Karpas-422 (cell line): ENCODE measurements around the gene KRTAP2-2. TPM values are rescaled to one million over a fixed set of nuclear protein-coding genes. Genes with fewer than 3 reads are reported as not detected.
"Not testable (repeated sequence)": the region's sequence is repeated elsewhere in the genome, so short reads cannot be mapped to it uniquely, and the experiment has no call there.

Experiments used
- DNase-seq: peaks from one replicate; pipeline ENCODE4 v3.0.0-alpha.2; 2015
- H2AFZ ChIP-seq: fragments of 200-600 bp; sonication (generic); 2 replicates; pipeline ENCODE4 v1.6.1; 2014; ENCODE audit warnings: antibody characterized with exemption, low read length, mixed read lengths
- H3K27ac ChIP-seq: fragments of 200-600 bp; sonication (generic); 2 replicates; pipeline ENCODE4 v1.5.1; 2014; ENCODE audit warnings: mild to moderate bottlenecking, low read length, moderate library complexity
- H3K27me3 ChIP-seq: fragments of 200-600 bp; sonication (generic); 2 replicates; pipeline ENCODE4 v1.6.1; 2014; ENCODE audit warnings: low read length, mixed read lengths
- H3K36me3 ChIP-seq: fragments of 200-600 bp; sonication (generic); 2 replicates; pipeline ENCODE4 v1.6.1; 2014; ENCODE audit warnings: low read length, mixed read lengths; ENCODE audit not compliant: insufficient read depth
- H3K4me1 ChIP-seq: fragments of 200-600 bp; sonication (generic); 2 replicates; pipeline ENCODE4 v1.6.1; 2014; ENCODE audit warnings: mild to moderate bottlenecking, low read length, mixed read lengths
- H3K4me2 ChIP-seq: fragments of 200-600 bp; sonication (generic); 2 replicates; pipeline ENCODE4 v1.6.1; 2014; ENCODE audit warnings: low read length, low read depth, mild to moderate bottlenecking; ENCODE audit not compliant: poor library complexity, severe bottlenecking
- H3K4me3 ChIP-seq: fragments of 200-600 bp; sonication (generic); 2 replicates; pipeline ENCODE4 v1.5.1; 2014; ENCODE audit warnings: mild to moderate bottlenecking, antibody characterized with exemption, low read length, mixed read lengths
- H3K79me2 ChIP-seq: fragments of 200-600 bp; sonication (generic); 2 replicates; pipeline ENCODE4 v1.6.1; 2014; ENCODE audit warnings: mild to moderate bottlenecking, low read length, mixed read lengths
- H3K9ac ChIP-seq: fragments of 200-600 bp; sonication (generic); 2 replicates; pipeline ENCODE4 v1.6.0; 2014; ENCODE audit warnings: low read length
- H3K9me2 ChIP-seq: fragments of 200-600 bp; sonication (generic), shearing (Covaris generic); replicated peaks from 2 replicates; pipeline ENCODE4 v1.6.0; 2014; ENCODE audit warnings: mild to moderate bottlenecking, low read length, moderate library complexity; ENCODE audit not compliant: insufficient read depth
- H3K9me3 ChIP-seq: fragments of 300-700, 200-600 bp; sonication (generic); 2 replicates; pipeline ENCODE4 v1.6.1; 2014; ENCODE audit warnings: low read length, mixed read lengths
- H4K20me1 ChIP-seq: fragments of 200-600 bp; sonication (generic); 2 replicates; pipeline ENCODE4 v1.6.1; 2014; ENCODE audit warnings: mild to moderate bottlenecking, antibody characterized with exemption, low read length, low read depth; ENCODE audit not compliant: insufficient read depth
- total RNA-seq: library from RNA; depleted of rRNA; stranded (reverse); fragments of >200 nt; shearing (Covaris generic); gene quantifications from 2 replicates; pipeline ENCODE4 v1.2.3, GENCODE V29; 2014; ENCODE audit warnings: low replicate concordance

The KRTAP2-2 gene
- total RNA-seq, 1 experiment from 2014 or later, result not detected

DNA sequence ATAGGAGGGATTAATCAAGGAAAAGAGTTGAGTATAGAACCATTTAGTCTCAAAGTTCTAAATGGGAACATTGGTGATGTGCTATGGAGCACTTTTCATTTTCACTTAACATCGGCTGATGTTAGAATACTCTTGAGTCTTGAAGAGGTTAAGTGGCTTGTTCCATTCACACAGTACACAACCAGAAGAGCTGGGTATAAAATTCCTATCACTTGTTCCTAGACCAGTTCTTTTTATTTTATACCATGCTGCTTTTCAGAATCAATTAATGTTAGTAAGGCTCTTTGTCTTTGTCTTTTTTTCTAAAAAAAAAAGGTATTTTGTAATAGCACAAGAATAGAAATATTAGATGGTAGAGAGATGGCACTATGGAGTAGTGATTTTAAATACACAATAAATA, 12.1 kb downstream of the KRTAP2-2 start:
- H4K20me1 ChIP-seq, result no peaks in the 10 kb centered on the region
- H3K4me3 ChIP-seq, result no peak overlapping the region
- H3K9me2 ChIP-seq, result no peaks in the 10 kb centered on the region
- H3K4me1 ChIP-seq, result no peaks in the 10 kb centered on the region
- no peak overlapping the region for H2AFZ ChIP-seq
- H3K4me2 ChIP-seq, result no peak overlapping the region
- no peak overlapping the region for H3K9ac ChIP-seq
- DNase-seq, result no peak
- no peak overlapping the region for H3K27ac ChIP-seq
- no peaks in the 10 kb centered on the region for H3K36me3 ChIP-seq
- H3K79me2 ChIP-seq, result no peaks in the 10 kb centered on the region
- no peaks in the 10 kb centered on the region for H3K27me3 ChIP-seq
- H3K9me3 ChIP-seq, result no peaks in the 10 kb centered on the region

DNA sequence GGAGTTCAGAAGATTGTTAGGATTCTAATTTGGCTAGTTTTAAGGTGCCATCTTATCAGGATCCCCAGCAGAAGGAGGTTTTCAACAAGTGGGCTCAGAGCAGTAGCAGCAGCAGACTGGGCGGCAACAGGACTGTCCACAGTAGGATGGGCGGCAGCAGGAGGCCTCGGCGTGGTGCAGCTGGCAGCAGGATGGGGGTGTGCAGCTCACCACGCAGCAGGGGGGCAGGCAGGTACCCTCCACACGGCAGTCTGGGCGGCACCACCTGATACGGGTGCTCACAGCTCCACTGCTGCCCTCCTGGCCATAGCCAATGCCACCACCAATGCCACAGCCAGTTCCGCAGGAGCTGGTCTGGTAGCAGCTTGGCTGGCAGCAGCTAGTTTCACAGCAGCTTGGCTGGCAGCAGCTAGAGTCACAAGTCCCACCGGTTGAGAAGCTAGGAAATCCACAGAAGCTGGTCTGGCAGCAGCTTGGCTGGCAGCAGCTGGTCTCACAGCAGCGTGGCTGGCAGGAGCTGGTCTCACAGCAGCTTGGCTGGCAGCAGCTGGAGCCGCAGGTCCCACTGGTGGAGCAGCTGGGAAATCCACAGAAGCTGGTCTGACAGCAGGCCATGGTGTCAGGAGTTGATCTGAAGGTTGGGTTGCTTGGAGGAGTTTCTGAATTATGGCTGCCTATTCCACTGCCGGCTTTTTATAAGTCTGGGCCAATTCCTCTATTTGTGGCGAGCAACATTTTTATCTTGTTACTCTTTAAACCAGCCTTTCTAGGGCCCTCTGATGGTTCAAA, 14.1 kb downstream of the KRTAP2-2 start, which contains the start of gene KRTAP1-1:
Gene KRTAP1-1 (minus strand): TSS at position 668 of the 789 bp plus-strand sequence. CDS start 53 bp downstream, at position 615.
- not testable (repeated sequence) for H3K4me1 ChIP-seq, H2AFZ ChIP-seq, H3K4me3 ChIP-seq, H3K9me3 ChIP-seq, H3K27ac ChIP-seq, DNase-seq, H4K20me1 ChIP-seq, H3K36me3 ChIP-seq, H3K79me2 ChIP-seq, H3K9me2 ChIP-seq, H3K9ac ChIP-seq, H3K27me3 ChIP-seq, H3K4me2 ChIP-seq

DNA sequence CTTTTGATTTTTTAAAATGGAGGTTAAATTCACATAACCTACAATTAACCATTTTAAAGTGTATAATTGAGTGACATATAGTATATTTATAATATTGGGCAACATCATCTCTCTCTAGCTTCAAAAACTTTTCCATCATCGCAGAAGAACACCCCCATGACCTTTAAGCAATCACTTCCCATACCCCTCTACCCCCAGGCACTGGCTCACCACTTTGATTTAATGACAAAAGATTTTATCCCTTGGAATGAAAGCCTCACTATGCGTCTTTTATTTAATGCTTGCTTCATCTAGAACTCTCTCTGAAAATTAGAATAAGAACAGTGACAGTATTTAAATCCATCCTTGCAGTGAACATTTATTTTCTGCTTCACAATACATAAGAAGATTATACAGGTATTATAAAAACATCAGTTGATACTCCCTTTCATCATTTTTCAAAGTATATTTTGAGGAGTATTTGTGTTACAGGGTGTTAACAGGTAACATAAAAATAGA, 17.1 kb downstream of the KRTAP2-2 start:
- no peak overlapping the region for H3K4me3 ChIP-seq
- H3K4me1 ChIP-seq, result no peaks in the 10 kb centered on the region
- H3K4me2 ChIP-seq, result no peak overlapping the region
- H3K36me3 ChIP-seq, result no peaks in the 10 kb centered on the region
- H3K9me3 ChIP-seq, result no peaks in the 10 kb centered on the region
- no peak for DNase-seq
- H3K27ac ChIP-seq, result no peak overlapping the region
- H3K9ac ChIP-seq, result no peak overlapping the region
- H4K20me1 ChIP-seq, result no peaks in the 10 kb centered on the region
- H2AFZ ChIP-seq, result no peak overlapping the region
- H3K79me2 ChIP-seq, result no peaks in the 10 kb centered on the region
- H3K27me3 ChIP-seq, result no peaks in the 10 kb centered on the region
- H3K9me2 ChIP-seq, result no peaks in the 10 kb centered on the region

DNA sequence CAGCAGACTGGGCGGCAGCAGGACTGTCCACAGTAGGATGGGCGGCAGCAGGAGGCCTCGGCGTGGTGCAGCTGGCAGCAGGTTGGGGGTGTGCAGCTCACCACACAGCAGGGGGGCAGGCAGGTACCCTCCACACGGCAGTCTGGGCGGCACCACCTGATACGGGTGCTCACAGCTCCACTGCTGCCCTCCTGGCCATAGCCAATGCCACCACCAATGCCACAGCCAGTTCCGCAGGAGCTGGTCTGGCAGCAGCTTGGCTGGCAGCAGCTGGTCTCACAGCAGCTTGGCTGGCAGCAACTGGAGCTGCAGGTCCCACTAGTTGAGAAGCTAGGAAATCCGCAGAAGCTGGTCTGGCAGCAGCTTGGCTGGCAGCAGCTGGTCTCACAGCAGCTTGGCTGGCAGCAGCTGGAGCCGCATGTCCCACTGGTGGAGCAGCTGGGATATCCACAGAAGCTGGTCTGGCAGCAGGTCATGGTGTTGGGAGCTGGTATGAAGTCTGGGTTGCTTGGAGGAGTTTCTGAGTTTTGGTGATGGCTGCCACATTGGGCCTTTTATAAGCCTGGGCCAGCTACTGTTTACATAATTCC, 20.6 kb downstream of the KRTAP2-2 start, which contains the start of gene KRTAP1-3:
Gene KRTAP1-3 (minus strand): TSS at position 529 of the 590 bp plus-strand sequence. CDS start 53 bp downstream, at position 476.
- H3K9me3 ChIP-seq, H3K27ac ChIP-seq, H3K9ac ChIP-seq, H3K9me2 ChIP-seq, H3K4me2 ChIP-seq, H3K4me1 ChIP-seq, H3K27me3 ChIP-seq, H4K20me1 ChIP-seq, H2AFZ ChIP-seq, H3K79me2 ChIP-seq, H3K36me3 ChIP-seq, H3K4me3 ChIP-seq: not testable (repeated sequence)
- DNase-seq, result peak; percentile 5

DNA sequence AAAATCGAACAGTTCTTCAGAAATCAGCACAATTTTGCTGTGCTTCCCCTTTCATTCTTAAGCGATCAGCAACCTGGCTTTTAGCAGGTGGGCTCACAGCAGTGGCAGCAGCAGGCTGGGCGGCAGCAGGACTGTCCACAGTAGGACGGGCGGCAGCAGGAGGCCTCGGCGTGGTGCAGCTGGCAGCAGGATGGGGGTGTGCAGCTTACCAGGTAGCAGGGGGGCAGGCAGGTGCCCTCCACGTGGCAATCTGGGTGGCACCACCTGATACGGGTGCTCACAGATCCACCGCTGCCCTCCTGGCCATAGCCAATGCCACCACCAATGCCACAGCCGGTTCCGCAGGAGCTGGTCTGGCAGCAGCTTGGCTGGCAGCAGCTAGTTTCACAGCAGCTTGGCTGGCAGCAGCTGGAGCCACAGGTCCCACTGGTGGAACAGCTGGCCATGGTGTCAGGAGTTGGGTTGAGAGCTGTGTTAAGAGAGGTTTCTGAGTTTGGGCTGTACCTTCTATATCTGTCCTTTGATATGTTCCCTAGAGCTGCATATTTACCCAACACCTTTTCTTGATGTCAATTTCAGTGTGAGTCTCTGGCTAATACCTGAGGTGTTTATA, 25.3 kb downstream of the KRTAP2-2 start, which contains the start of gene KRTAP1-4:
Gene KRTAP1-4 (minus strand): TSS at position 563 of the 613 bp plus-strand sequence. CDS start 117 bp downstream, at position 446.
- H3K9me3 ChIP-seq, result no peaks in the 10 kb centered on the region
- no peaks in the 10 kb centered on the region for H4K20me1 ChIP-seq
- no peak within 1 kb of the TSS for H3K27ac ChIP-seq
- H3K4me1 ChIP-seq, result no peaks in the 10 kb centered on the region
- H3K9ac ChIP-seq, result no peak within 1 kb of the TSS
- no peak within 1 kb of the TSS for H2AFZ ChIP-seq
- no peak within 1 kb of the TSS for H3K4me3 ChIP-seq
- H3K9me2 ChIP-seq, result no peaks in the 10 kb centered on the region
- H3K27me3 ChIP-seq, result no peaks in the 10 kb centered on the region
- no peaks in the 10 kb centered on the region for H3K79me2 ChIP-seq
- H3K4me2 ChIP-seq, result no peak within 1 kb of the TSS
- H3K36me3 ChIP-seq, result no peaks in the 10 kb centered on the region
- no peak for DNase-seq

DNA sequence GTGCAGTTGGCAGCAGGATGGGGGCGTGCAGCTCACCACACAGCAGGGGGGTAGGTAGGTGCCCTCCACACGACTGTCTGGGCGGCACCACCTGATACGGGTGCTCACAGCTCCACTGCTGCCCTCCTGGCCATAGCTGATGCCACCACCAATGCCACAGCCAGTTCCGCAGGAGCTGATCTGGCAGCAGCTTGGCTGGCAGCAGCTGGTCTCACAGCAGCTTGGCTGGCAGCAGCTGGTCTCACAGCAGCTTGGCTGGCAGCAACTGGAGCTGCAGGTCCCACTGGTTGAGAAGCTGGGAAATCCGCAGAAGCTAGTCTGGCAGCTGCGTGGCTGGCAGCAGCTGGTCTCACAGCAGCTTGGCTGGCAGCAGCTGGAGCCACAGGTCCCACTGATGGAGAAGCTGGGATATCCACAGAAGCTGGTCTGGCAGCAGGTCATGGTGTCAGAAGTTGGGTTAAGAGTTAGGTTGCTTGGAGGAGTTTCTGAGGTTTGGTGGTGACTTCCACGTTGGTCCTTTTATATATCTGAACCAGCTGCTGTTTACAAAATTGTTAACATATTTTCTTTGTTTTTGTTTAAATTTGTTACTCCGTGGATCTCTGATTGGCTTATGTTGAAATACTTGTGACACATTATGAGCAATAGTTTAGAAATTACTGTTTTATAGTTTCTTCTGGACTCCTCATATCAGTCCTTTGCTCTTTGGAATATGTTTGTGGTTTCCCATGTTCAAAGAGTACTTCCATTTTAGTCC, 28.1 kb downstream of the KRTAP2-2 start, which contains the start of gene KRTAP1-5:
Gene KRTAP1-5 (minus strand): TSS at position 494 of the 757 bp plus-strand sequence. CDS start 53 bp downstream, at position 441.
- H3K79me2 ChIP-seq, result no peaks in the 10 kb centered on the region
- H4K20me1 ChIP-seq, result no peaks in the 10 kb centered on the region
- H3K27ac ChIP-seq, result no peak within 1 kb of the TSS
- no peaks in the 10 kb centered on the region for H3K36me3 ChIP-seq
- H3K4me2 ChIP-seq, result no peak within 1 kb of the TSS
- H3K27me3 ChIP-seq, result no peaks in the 10 kb centered on the region
- H2AFZ ChIP-seq, result no peak within 1 kb of the TSS
- H3K4me1 ChIP-seq, result no peaks in the 10 kb centered on the region
- no peaks in the 10 kb centered on the region for H3K9me3 ChIP-seq
- no peak within 1 kb of the TSS for H3K9ac ChIP-seq
- H3K9me2 ChIP-seq, result no peaks in the 10 kb centered on the region
- no peak within 1 kb of the TSS for H3K4me3 ChIP-seq
- DNase-seq, result no peak

DNA sequence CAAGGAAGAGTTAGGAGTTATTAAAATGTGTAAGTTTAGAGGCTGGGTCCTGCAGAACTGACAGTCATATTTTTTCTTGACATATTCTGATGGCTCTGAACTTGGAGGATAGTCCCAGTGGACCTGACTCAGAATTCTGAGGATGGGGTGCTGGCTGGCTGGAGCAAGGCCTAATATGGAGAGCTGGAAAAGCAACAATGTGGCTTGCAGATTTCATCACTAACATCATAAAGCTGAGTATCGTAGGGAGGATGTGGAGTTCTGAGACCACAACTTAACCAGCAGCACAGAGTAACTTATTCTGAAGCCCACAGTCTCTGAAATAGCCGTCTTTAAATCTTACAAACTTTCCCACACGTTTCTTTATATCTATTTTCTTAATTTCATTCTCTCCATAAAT, 30.3 kb downstream of the KRTAP2-2 start:
- Histone ChIP-seq H2AFZ (no peak overlapping the region), H3K27me3 (no peaks in the 10 kb centered on the region), H3K79me2 (no peaks in the 10 kb centered on the region), H3K9me2 (no peaks in the 10 kb centered on the region), H3K27ac (no peak overlapping the region), H3K4me3 (no peak overlapping the region), H4K20me1 (no peaks in the 10 kb centered on the region), H3K9ac (no peak overlapping the region), H3K4me1 (no peaks in the 10 kb centered on the region), H3K9me3 (no peaks in the 10 kb centered on the region), H3K36me3 (no peaks in the 10 kb centered on the region), H3K4me2 (no peak overlapping the region)
- DNase-seq, result no peak
